BLaER1 treated with 17β-estradiol and CSF1 and Interleukin-3, amounts not matched to agents 10 nM and 100 nM (cell line): ENCODE results near the gene SDHB.

Experiments used
- H3K27ac ChIP-seq, 11 experiments: shearing (Covaris generic); formaldehyde crosslinking; 2 replicates each; pipeline ENCODE4 v1.8.1; 2022
- H3K27me3 ChIP-seq, 11 experiments: shearing (Covaris generic); formaldehyde crosslinking; 2 replicates each; pipeline ENCODE4 v1.8.1; 2022
- H3K36me3 ChIP-seq, 11 experiments: shearing (Covaris generic); formaldehyde crosslinking; 2 replicates each; pipeline ENCODE4 v1.8.1; 2022
- H3K4me1 ChIP-seq, 10 experiments: shearing (Covaris generic); formaldehyde crosslinking; 2 replicates each; pipeline ENCODE4 v1.8.1; 2022
- H3K4me2 ChIP-seq, 11 experiments: shearing (Covaris generic); formaldehyde crosslinking; 2 replicates each; pipeline ENCODE4 v1.8.1; 2022
- H3K4me3 ChIP-seq, 10 experiments: shearing (Covaris generic); formaldehyde crosslinking; 2 replicates each; pipeline ENCODE4 v1.8.1; 2022
- H3K9ac ChIP-seq, 11 experiments: shearing (Covaris generic); formaldehyde crosslinking; 2 replicates each; pipeline ENCODE4 v1.8.1; 2022
- H3K9me3 ChIP-seq, 11 experiments: shearing (Covaris generic); formaldehyde crosslinking; replicated peaks in 1 of 11; 2 replicates each; pipeline ENCODE4 v1.8.1; 2022
- H4K20me1 ChIP-seq, 11 experiments: shearing (Covaris generic); formaldehyde crosslinking; 2 replicates each; pipeline ENCODE4 v1.8.1; 2022
- Cebpa-rat ChIP-seq, 11 experiments: shearing (Covaris generic); IDR thresholded peaks; 2 replicates each; pipeline ENCODE4 v1.8.1; 2022

SDHB gene

DNA sequence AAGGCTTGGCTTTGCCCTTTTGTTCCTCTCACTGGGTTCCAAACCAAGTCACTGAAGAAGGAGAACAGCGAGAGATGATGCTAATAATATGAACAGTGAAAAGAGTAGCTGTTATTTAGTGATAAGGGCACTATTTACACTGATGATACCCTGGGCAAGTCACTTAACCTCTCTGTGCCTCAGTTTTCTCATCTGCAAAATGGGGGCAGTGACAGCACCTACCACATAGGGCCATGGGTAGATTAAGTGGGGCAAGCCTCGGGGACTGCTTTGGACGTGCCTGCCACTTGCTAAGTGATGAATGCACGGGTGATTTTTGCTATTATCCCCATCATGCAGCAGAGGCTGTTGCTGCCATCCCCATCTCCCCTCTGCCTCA lies 51.3 kb downstream of the SDHB start:
- no peak overlapping the region for H3K27ac ChIP-seq
- no peaks in the 10 kb centered on the region for H3K9me3 ChIP-seq
- H3K4me1 ChIP-seq, result peaks cover 0 to 5% (median 0%) of the 10 kb centered on the region in 10 experiments; a peak in 2 of 20 replicates
- H4K20me1 ChIP-seq, result peaks cover 7 to 93% (median 36%) of the 10 kb centered on the region in 11 experiments; a peak in 18 of 22 replicates
- no peak overlapping the region for H3K4me3 ChIP-seq
- no peak for TF ChIP-seq Cebpa-rat (IDR thresholded peaks at IDR 0.05)
- H3K9ac ChIP-seq, result no peak overlapping the region
- H3K36me3 ChIP-seq, result peaks cover 54 to 93% (median 85%) of the 10 kb centered on the region in 11 experiments
- H3K27me3 ChIP-seq, result no peaks in the 10 kb centered on the region
- no peak overlapping the region for H3K4me2 ChIP-seq

DNA sequence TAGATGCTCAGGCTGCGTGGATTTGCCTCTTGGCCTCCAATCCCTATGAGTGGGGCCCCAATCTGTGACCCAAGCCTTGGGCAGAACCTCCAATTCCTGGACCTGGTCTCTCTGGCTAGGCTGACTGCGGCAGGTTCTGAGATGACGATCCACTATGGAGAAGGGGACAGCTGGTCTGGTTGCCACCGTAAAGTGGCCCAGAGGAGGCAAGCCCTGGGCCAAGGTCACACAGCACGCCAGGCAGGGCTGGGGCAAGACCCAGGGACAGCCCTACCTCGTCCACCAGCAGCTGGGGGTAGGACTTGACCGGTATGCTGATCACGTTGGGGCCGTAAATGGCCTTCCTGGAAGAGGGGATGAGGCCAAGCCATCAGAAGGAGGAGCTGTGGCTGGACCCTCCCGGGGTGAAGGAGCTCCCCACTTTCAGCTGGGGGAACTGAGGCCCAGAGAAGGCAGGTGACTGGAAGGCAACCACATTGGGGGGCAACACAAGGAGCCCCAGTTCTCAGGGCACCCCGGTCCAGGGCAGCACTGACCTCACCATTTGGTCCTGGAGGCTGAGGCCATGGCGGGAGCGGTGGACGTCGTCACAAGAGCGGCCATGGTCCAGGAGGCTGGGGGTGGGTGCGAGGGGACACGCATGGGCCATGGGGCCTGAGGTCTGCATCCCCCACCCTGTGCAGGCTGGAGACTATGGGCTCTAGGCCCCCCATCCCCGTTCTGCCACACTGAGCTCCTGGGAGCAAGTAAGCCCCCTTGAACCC lies 51.9 kb downstream of the SDHB start:
- Histone ChIP-seq H4K20me1 (peaks cover 5 to 90% (median 30%) of the 10 kb centered on the region in 11 experiments; a peak in 18 of 22 replicates), H3K36me3 (peaks cover 54 to 95% (median 87%) of the 10 kb centered on the region in 11 experiments), H3K4me1 (peaks cover 0 to under 1% (median 0%) of the 10 kb centered on the region in 10 experiments; a peak in 1 of 20 replicates), H3K27me3 (no peaks in the 10 kb centered on the region), H3K4me2 (no peak overlapping the region), H3K9me3 (no peaks in the 10 kb centered on the region), H3K4me3 (no peak overlapping the region), H3K9ac (no peak overlapping the region), H3K27ac (no peak overlapping the region)
- no peak for TF ChIP-seq Cebpa-rat (IDR thresholded peaks at IDR 0.05)

DNA sequence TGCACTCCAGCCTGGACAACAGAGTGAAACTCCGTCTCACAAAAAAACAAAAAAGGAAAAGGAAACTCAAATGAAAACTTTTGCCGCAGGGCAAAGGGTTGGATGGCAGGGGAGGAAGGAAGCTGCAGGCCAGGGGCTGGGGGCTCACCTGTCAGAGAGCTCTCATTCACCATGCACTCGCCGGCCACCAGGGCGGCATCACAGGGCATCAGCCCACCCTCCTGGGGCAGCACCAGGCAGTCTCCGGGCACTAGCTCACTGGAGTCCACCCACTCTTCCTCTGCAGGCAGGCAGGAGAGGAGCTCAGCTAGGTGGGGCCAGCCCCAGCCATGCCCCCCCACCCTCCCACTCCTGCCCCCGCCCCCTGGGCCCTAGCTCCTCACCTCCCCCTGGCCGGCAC lies 54.0 kb downstream of the SDHB start:
- Histone ChIP-seq H3K4me2 (no peak overlapping the region), H3K9me3 (no peaks in the 10 kb centered on the region), H4K20me1 (peaks cover 0 to 85% (median 10%) of the 10 kb centered on the region in 11 experiments; a peak in 12 of 22 replicates), H3K4me3 (no peak overlapping the region), H3K4me1 (no peaks in the 10 kb centered on the region), H3K27me3 (no peaks in the 10 kb centered on the region), H3K9ac (no peak overlapping the region), H3K36me3 (peaks cover 50 to 96% (median 88%) of the 10 kb centered on the region in 11 experiments), H3K27ac (no peak overlapping the region)
- no peak for TF ChIP-seq Cebpa-rat (IDR thresholded peaks at IDR 0.05)

DNA sequence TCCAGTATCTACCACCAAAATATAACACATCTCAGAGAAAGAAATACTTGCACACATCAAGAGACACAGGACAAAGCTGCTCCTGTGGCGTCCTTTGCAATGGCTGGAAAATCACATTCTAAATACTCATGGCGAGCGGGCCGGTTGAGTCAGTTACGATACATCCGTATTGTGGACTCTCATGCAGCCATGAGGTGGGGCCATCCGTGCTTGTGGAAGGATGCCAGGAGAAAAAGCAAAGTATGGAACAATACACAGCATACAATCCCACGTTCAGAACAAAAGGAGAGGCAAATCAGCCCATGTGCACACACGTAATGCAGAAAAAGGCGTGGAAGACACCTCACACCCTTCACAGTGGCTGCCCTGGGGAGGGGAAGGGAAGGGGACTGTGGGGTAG lies 55.2 kb downstream of the SDHB start:
- H3K4me2 ChIP-seq, result no peak overlapping the region
- H3K27ac ChIP-seq, result no peak overlapping the region
- peaks cover 40 to 95% (median 81%) of the 10 kb centered on the region in 11 experiments for H3K36me3 ChIP-seq
- H3K27me3 ChIP-seq, result no peaks in the 10 kb centered on the region
- no peak for TF ChIP-seq Cebpa-rat (IDR thresholded peaks at IDR 0.05)
- peaks cover 0 to 77% (median 5%) of the 10 kb centered on the region in 11 experiments; a peak in 10 of 22 replicates for H4K20me1 ChIP-seq
- no peak overlapping the region for H3K4me3 ChIP-seq
- peaks cover 0 to 5% (median 4%) of the 10 kb centered on the region in 10 experiments; a peak in 14 of 20 replicates for H3K4me1 ChIP-seq
- H3K9ac ChIP-seq, result no peak overlapping the region
- no peaks in the 10 kb centered on the region for H3K9me3 ChIP-seq

DNA sequence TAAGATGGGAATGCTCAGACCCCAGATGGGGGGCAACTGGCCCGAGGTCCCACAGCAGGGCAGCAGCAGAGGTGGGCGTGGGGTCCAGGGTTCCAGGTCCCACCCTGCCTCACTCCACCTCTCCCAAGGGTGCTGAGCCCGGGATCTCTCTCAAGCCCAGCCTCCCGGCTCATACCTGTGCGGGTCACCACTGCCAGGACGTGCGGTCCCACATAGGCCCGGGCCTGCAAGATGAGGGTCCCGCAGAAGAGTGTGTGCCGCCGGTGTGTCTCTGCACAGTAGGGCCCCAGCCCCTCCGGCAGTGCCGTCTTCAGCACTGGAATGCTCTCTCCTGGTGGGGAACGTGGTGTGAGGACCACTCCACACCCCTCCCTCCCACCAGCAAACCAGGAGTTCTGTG lies 57.0 kb downstream of the SDHB start:
- Histone ChIP-seq H3K36me3 (peaks cover 25 to 95% (median 76%) of the 10 kb centered on the region in 11 experiments), H3K4me3 (no peak overlapping the region), H3K9ac (no peak overlapping the region), H3K4me2 (no peak overlapping the region), H3K9me3 (no peaks in the 10 kb centered on the region), H3K27me3 (no peaks in the 10 kb centered on the region), H3K4me1 (peaks cover 0 to 21% (median 11%) of the 10 kb centered on the region in 10 experiments; a peak in 14 of 20 replicates), H3K27ac (no peak overlapping the region), H4K20me1 (peaks cover 0 to 78% (median 8%) of the 10 kb centered on the region in 11 experiments; a peak in 9 of 22 replicates)
- TF ChIP-seq Cebpa-rat (IDR thresholded peaks at IDR 0.05), result no peak

DNA sequence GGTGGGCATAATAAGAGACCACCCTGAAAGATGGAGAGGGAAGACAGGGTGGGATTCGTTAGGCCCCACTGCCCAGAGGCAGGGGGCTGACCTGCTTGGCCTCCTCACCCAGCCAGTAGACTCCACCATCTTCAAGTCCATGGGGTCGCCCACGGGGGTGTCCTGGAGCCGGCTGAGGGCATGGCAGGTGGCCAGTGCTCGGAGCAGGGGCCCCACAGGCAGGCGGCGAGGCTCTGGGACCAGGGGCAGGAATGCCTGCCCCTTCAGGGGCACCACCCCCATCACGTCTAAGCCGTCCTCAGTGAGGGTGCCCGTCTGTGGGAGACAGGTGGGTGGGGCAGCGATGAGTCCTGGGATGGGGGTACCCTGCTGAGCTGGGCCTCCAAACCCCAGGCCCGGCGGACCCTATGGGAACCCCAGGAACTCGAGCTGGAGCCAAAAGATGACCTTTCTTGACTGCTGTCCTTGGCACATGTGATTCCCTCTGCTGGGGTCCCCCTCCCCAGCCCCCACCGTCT lies 60.3 kb downstream of the SDHB start:
- no peak for TF ChIP-seq Cebpa-rat (IDR thresholded peaks at IDR 0.05)

DNA sequence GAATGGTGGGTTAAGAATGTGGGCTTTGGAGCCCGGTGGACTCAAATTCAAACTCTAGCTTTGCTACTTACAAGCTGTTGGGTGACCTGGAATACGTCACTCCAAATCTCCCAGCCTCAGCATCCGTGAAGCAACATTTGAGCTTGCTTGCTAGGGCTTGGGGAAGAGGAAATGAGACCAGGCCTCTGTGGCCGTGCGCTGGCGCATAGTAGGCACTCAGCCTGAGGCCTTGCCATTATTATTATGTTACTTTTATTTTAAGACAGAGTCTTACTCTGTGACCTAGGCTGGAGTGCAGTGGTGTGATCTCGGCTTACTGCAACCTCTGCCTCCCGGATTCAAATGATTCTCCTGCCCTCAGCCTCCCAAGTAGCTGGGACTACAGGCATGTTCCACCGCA lies 61.2 kb downstream of the SDHB start:
- peaks cover 0 to 65% (median 5%) of the 10 kb centered on the region in 11 experiments; a peak in 8 of 22 replicates for H4K20me1 ChIP-seq
- H3K9me3 ChIP-seq, result no peaks in the 10 kb centered on the region
- H3K27me3 ChIP-seq, result no peaks in the 10 kb centered on the region
- no peak overlapping the region for H3K9ac ChIP-seq
- H3K4me1 ChIP-seq, result peaks cover 0 to 21% (median 11%) of the 10 kb centered on the region in 10 experiments; a peak in 14 of 20 replicates
- H3K27ac ChIP-seq, result no peak overlapping the region
- peaks cover 10 to 95% (median 78%) of the 10 kb centered on the region in 11 experiments; a peak in 21 of 22 replicates for H3K36me3 ChIP-seq
- H3K4me3 ChIP-seq, result no peak overlapping the region
- TF ChIP-seq Cebpa-rat (IDR thresholded peaks at IDR 0.05), result no peak
- H3K4me2 ChIP-seq, result peak overlapping the region in 4 of 11 experiments; percentile 48 to 64 (median 62); a peak in 8 of 22 replicates

More for the DNA sequence above, 60.3 kb downstream of the SDHB start:
- Histone ChIP-seq H3K4me2 (peak overlapping the region in 7 of 11 experiments; percentile 31 to 64 (median 51); a peak in 12 of 22 replicates), H4K20me1 (peaks cover 0 to 60% (median 5%) of the 10 kb centered on the region in 11 experiments; a peak in 8 of 22 replicates), H3K36me3 (peaks cover 7 to 95% (median 77%) of the 10 kb centered on the region in 11 experiments), H3K4me3 (no peak overlapping the region), H3K4me1 (peaks cover 0 to 21% (median 11%) of the 10 kb centered on the region in 10 experiments; a peak in 14 of 20 replicates), H3K27ac (no peak overlapping the region), H3K9me3 (no peaks in the 10 kb centered on the region), H3K9ac (no peak overlapping the region), H3K27me3 (no peaks in the 10 kb centered on the region)

DNA sequence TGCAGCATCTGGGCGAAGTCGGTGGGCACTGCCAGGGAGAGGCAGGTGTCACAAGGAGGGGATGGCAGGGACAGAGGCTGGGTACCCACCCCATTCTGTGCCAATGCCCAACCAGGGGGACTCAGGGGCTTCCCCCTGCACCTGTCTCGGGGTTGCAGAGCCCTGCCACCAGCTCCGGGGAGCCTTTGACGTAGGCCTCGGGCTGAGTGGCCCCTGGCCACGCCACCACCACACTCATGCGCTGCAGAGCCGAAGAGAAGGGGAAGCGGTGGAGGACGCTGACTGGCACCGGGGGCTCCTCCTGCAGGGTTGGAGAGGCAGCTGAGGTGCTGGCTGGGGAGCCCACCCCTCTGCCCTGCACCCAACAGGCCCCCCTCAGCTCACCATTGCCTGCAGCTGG lies 61.7 kb downstream of the SDHB start:
- Histone ChIP-seq H3K4me2 (no peak overlapping the region), H3K4me3 (no peak overlapping the region), H4K20me1 (peaks cover 0 to 70% (median 5%) of the 10 kb centered on the region in 11 experiments; a peak in 8 of 22 replicates), H3K27me3 (no peaks in the 10 kb centered on the region), H3K9ac (no peak overlapping the region), H3K27ac (no peak overlapping the region), H3K36me3 (peaks cover 16 to 97% (median 81%) of the 10 kb centered on the region in 11 experiments; a peak in 21 of 22 replicates), H3K4me1 (peaks cover 0 to 21% (median 11%) of the 10 kb centered on the region in 10 experiments; a peak in 14 of 20 replicates), H3K9me3 (no peaks in the 10 kb centered on the region)
- no peak for TF ChIP-seq Cebpa-rat (IDR thresholded peaks at IDR 0.05)

DNA sequence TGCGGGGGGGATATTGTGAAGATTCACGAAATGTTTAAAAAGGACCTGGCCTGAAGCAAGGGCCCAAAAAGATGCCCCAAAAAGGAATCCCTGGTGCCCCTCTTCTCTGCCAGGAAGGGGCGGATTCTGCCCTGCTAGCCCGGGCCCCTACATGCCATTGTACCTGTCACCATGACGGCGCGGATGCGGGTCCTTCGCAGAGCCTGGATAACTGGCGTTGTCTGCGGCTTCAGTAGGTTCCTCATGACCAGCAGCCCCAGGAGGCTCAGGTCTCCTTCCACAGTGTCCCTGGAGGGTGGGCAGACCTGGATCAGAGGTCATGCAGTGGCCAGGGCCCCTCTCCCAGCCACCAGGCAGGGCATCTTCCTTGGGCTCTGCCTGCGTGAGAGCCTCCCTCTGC lies 62.3 kb downstream of the SDHB start:
- H3K9me3 ChIP-seq, result no peaks in the 10 kb centered on the region
- H3K4me3 ChIP-seq, result no peak overlapping the region
- no peak for TF ChIP-seq Cebpa-rat (IDR thresholded peaks at IDR 0.05)
- no peak overlapping the region for H3K27ac ChIP-seq
- no peak overlapping the region for H3K4me2 ChIP-seq
- H3K4me1 ChIP-seq, result peaks cover 0 to 21% (median 11%) of the 10 kb centered on the region in 10 experiments; a peak in 14 of 20 replicates
- H4K20me1 ChIP-seq, result peaks cover 0 to 71% (median 5%) of the 10 kb centered on the region in 11 experiments; a peak in 8 of 22 replicates
- H3K36me3 ChIP-seq, result peaks cover 17 to 97% (median 80%) of the 10 kb centered on the region in 11 experiments; a peak in 21 of 22 replicates
- H3K27me3 ChIP-seq, result no peaks in the 10 kb centered on the region
- H3K9ac ChIP-seq, result no peak overlapping the region
